OCI-LY7 (cell line): ENCODE results near the gene KLK11. TPM values are rescaled to one million over a fixed set of nuclear protein-coding genes. Genes with fewer than 3 reads are reported as not detected.

Source experiments
- BruUV-seq: library from RNA; stranded (reverse); fragments of 400-500 nt; replicated peaks from 2 replicates; lab custom pipeline; 2021; lab: Mats Ljungman, UMichigan
- CTCF ChIA-PET: fragments of 300-600 bp; sonication (Branson Sonifier 250); formaldehyde crosslinking; loops from one replicate; lab custom pipeline; 2022; ENCODE audit warnings: antibody characterized with exemption; ENCODE audit not compliant: unreplicated experiment; lab: Charles Lee
- POLR2A ChIA-PET: fragments of 300-600 bp; sonication (Branson Sonifier 250); formaldehyde crosslinking; loops from one replicate; lab custom pipeline; 2022; ENCODE audit warnings: antibody characterized with exemption; lab: Charles Lee
- DNase-seq: peaks from one replicate; pipeline ENCODE4 v3.0.0-alpha.2; 2015; ENCODE audit warnings: low spot score
- H2AFZ ChIP-seq: fragments of 200-600 bp; sonication (generic), shearing (Covaris generic); 2 replicates; pipeline ENCODE4 v1.6.1; 2014; ENCODE audit warnings: mild to moderate bottlenecking, antibody characterized with exemption, low read length, moderate library complexity
- H3K27ac ChIP-seq: fragments of 200-600 bp; sonication (generic); 2 replicates; pipeline ENCODE4 v1.5.1; 2014; ENCODE audit warnings: mixed run types, low read depth, mild to moderate bottlenecking, moderate library complexity, low read length, inconsistent platforms; ENCODE audit not compliant: poor library complexity, severe bottlenecking
- H3K36me3 ChIP-seq: fragments of 200-600 bp; sonication (generic); 2 replicates; pipeline ENCODE4 v1.6.1; 2014; ENCODE audit warnings: mild to moderate bottlenecking, antibody characterized with exemption, low read length, moderate library complexity, mixed read lengths; ENCODE audit not compliant: insufficient read depth
- H3K4me1 ChIP-seq: fragments of 200-600 bp; sonication (generic); 2 replicates; pipeline ENCODE4 v1.5.1; 2014; ENCODE audit warnings: mild to moderate bottlenecking, low read length; ENCODE audit not compliant: insufficient read depth, poor library complexity, severe bottlenecking
- H3K4me2 ChIP-seq: fragments of 200-600 bp; sonication (generic); 2 replicates; pipeline ENCODE4 v1.6.1; 2014; ENCODE audit warnings: mild to moderate bottlenecking, low read length
- H3K4me3 ChIP-seq: fragments of 200-600 bp; sonication (generic); 2 replicates; pipeline ENCODE4 v1.5.1; 2014; ENCODE audit warnings: mild to moderate bottlenecking, low read depth, low read length; ENCODE audit not compliant: poor library complexity, severe bottlenecking
- H3K79me2 ChIP-seq: fragments of 200-600 bp; sonication (generic); 2 replicates; pipeline ENCODE4 v1.6.1; 2016; ENCODE audit warnings: low read depth, mild to moderate bottlenecking, low read length, moderate library complexity, mixed read lengths; ENCODE audit not compliant: insufficient read depth
- H3K9me2 ChIP-seq: fragments of 200-600 bp; sonication (generic); 2 replicates; pipeline ENCODE4 v1.6.1; 2016; ENCODE audit warnings: mild to moderate bottlenecking, low read length, mixed read lengths; ENCODE audit not compliant: insufficient read depth
- H3K9me3 ChIP-seq: fragments of 200-600 bp; sonication (generic); 2 replicates; pipeline ENCODE4 v1.6.1; 2014; ENCODE audit warnings: mild to moderate bottlenecking, mixed run types, low read length, mixed read lengths
- H4K20me1 ChIP-seq: fragments of 200-600 bp; sonication (generic); 2 replicates; pipeline ENCODE4 v1.6.1; 2014; ENCODE audit warnings: mild to moderate bottlenecking, antibody characterized with exemption, low read length, moderate library complexity, mixed read lengths; ENCODE audit not compliant: insufficient read depth
- CTCF ChIP-seq: fragments of 200-600 bp; sonication (generic); conservative IDR thresholded peaks from 2 replicates; pipeline ENCODE4 v1.5.1; 2014; ENCODE audit warnings: mild to moderate bottlenecking, antibody characterized with exemption, low read length, moderate library complexity, mixed read lengths
- EZH2phosphoT487 ChIP-seq: fragments of 200-600 bp; sonication (generic); IDR thresholded peaks from 2 replicates; pipeline ENCODE4 v1.6.1; 2018; ENCODE audit warnings: low read depth, borderline replicate concordance, mild to moderate bottlenecking, mixed run types, antibody characterized with exemption, low read length, moderate library complexity, mixed read lengths
- intact Hi-C: fragments of 100-400 bp; cut with micrococcal nuclease; formaldehyde crosslinking; loops from one replicate; pipeline ENCODE4 v1.10.0; 2022; ENCODE audit not compliant: unreplicated experiment
- total RNA-seq, 2 experiments: library from RNA; depleted of rRNA in 1 of 2; stranded (reverse); fragments of >200 nt in 1 of 2; shearing (Covaris generic) in 1 of 2; gene quantifications; 2 replicates each; pipeline ENCODE4 v1.2.3, GENCODE V29; 2014 to 2022

KLK11 gene
- total RNA-seq, 2 experiments from 2014 or later, result not detected

- Histone ChIP-seq H3K9me2 (no peaks in the 10 kb centered on the region), H4K20me1 (no peaks in the 10 kb centered on the region), H3K4me2 (no peak overlapping the region), H3K4me1 (no peaks in the 10 kb centered on the region), H3K4me3 (no peak overlapping the region), H3K36me3 (no peaks in the 10 kb centered on the region), H3K27ac (no peak overlapping the region), H2AFZ (no peak overlapping the region), H3K9me3 (no peaks in the 10 kb centered on the region), H3K79me2 (no peaks in the 10 kb centered on the region)
- intact Hi-C loops, result no loop called here
- POLR2A ChIA-PET, result no interaction called here
- CTCF ChIA-PET, result no interaction called here
- TF ChIP-seq EZH2phosphoT487 (no peak), CTCF (no peak)
- BruUV-seq, result no TSS peak
- no peak for DNase-seq
Measured at GRCh38 chr19:51024924-51025323, 1.5 kb downstream of the KLK11 start.

GRCh38 chr19:51023946-51024345 is 2.5 kb downstream of the KLK11 start:
- DNase-seq, result no peak
- no TSS peak for BruUV-seq
- H3K79me2 ChIP-seq, result no peaks in the 10 kb centered on the region
- TF ChIP-seq CTCF (no peak), EZH2phosphoT487 (no peak)
- no peaks in the 10 kb centered on the region for H4K20me1 ChIP-seq
- H2AFZ ChIP-seq, result no peak overlapping the region
- no peaks in the 10 kb centered on the region for H3K9me2 ChIP-seq
- no peak overlapping the region for H3K27ac ChIP-seq
- no peaks in the 10 kb centered on the region for H3K9me3 ChIP-seq
- intact Hi-C loops, result no loop called here
- ChIA-PET POLR2A (no interaction called here), CTCF (no interaction called here)
- no peak overlapping the region for H3K4me2 ChIP-seq
- H3K4me1 ChIP-seq, result no peaks in the 10 kb centered on the region
- H3K4me3 ChIP-seq, result no peak overlapping the region
- no peaks in the 10 kb centered on the region for H3K36me3 ChIP-seq

GRCh38 chr19:51022526-51022925 is 3.9 kb downstream of the KLK11 start:
- H3K9me2 ChIP-seq, result no peaks in the 10 kb centered on the region
- BruUV-seq, result no TSS peak
- no peak for DNase-seq
- H4K20me1 ChIP-seq, result no peaks in the 10 kb centered on the region
- H3K27ac ChIP-seq, result no peak overlapping the region
- ChIA-PET POLR2A (no interaction called here), CTCF (no interaction called here)
- H3K4me1 ChIP-seq, result no peaks in the 10 kb centered on the region
- no peak overlapping the region for H2AFZ ChIP-seq
- no peaks in the 10 kb centered on the region for H3K9me3 ChIP-seq
- intact Hi-C loops, result no loop called here
- H3K79me2 ChIP-seq, result no peaks in the 10 kb centered on the region
- TF ChIP-seq CTCF, result no peak
- TF ChIP-seq EZH2phosphoT487, result no peak
- H3K4me2 ChIP-seq, result no peak overlapping the region
- no peak overlapping the region for H3K4me3 ChIP-seq
- no peaks in the 10 kb centered on the region for H3K36me3 ChIP-seq
